Urothelium cell line (cell line): ENCODE results near the gene ADH1A.
"Not testable (repeated sequence)": the region's sequence is repeated elsewhere in the genome, so short reads cannot be mapped to it uniquely, and the experiment has no call there.

ENCODE experiments used
- DNase-seq: peaks from one replicate; pipeline ENCODE4 v3.0.0; 2011; ENCODE audit warnings: low spot score, mixed read lengths
- FAIRE-seq: peaks from 2 replicates; lab custom pipeline; 2011; peaks lifted over from hg19 to GRCh38; lab: Jason Lieb, UNC

Gene ADH1A

GRCh38 chr4:99282731-99283130, 8.1 kb downstream of the ADH1A start:
- DNase-seq, result no peak
- FAIRE-seq, result no peak

- FAIRE-seq (no peak), DNase-seq (no peak)
Measured at GRCh38 chr4:99281261-99281660, 9.5 kb downstream of the ADH1A start.

DNA sequence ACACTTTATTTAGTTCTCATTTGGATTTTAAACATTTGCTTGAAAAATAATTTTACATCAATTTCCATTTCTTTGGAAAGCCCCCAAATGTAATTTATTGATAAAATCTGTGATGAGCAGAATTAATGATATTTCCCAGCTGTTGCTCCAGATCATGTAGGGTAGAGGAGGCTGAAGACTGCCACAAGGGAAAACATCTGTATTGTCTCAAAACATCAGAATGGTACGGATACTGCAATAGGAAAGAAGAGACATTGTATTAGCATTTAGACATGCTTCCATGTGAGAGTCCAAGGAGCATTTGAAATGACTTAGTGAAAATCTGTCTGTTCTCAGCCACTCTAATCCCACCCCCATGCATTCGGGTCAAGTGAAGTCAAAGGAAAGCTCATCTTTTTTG, 14.4 kb downstream of the ADH1A start:
- FAIRE-seq (no peak), DNase-seq (no peak)

DNA sequence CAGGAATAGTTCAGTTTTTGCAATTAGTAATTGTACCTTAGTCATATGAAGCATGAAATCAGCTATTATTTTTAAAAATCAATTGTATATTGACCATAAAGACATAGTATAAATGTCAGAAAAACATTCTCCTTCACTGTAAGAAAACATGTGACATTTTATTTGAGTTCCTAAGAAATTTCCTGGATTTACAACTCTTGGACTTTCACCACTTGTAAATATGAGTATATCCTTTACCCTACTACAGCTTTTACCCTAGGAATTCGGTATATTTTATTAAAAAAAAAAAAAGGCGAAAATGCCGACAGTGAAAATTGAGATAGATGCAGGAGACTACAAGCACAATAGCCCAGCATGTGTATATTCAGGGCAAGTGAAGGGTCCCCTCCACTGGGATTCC, 14.9 kb downstream of the ADH1A start:
- FAIRE-seq (no peak), DNase-seq (no peak)

GRCh38 chr4:99275050-99275449, 15.7 kb downstream of the ADH1A start:
- DNase-seq, result no peak
- no peak for FAIRE-seq

GRCh38 chr4:99273704-99274103, 17.1 kb downstream of the ADH1A start:
- no peak for DNase-seq
- no peak for FAIRE-seq

- no peak for DNase-seq
- no peak for FAIRE-seq
Measured at GRCh38 chr4:99264927-99265326, 25.9 kb downstream of the ADH1A start.

GRCh38 chr4:99252746-99253145, 38.0 kb downstream of the ADH1A start:
- FAIRE-seq, result peak; percentile 27

DNA sequence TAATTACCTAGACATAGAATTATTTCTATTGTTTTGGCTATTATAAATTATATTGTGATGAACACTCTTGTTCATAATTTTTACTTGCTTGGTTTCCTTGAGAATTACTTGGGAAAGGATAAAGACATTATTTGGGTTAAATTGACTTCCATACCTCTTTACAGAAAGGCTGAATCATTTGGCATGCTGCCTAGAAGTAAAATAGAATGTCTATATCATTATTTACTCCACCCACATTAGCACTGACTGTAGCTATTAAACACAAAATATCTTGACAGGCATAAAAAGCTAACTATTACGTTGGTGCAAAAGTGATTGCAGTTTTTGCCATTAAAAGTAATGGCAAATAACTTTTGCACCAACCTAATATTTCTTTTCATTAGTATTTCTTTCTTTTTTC, 42.1 kb downstream of the ADH1A start:
- FAIRE-seq, result no peak

More at GRCh38 chr4:99252746-99253145, 38.0 kb downstream of the ADH1A start:
- no peak for DNase-seq

DNA sequence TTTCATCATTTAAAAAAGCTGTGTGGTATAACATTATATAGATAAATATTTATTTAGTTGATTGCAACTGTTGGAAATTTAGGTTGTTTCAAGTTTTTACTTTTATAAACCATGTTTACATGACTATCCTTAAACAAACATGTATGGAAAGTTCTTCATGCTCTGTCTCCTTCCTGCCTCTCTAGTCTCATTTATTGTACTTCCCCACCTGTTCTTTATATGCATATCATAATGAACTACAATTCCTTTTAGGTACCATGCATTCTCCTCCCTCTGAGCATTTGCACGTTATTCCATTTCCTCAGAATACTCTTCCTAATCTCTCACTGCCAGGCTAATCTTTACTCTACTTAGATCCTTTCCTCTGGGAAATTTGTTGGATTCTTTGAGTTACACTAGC, 54.8 kb downstream of the ADH1A start:
- FAIRE-seq, result no peak

More for the DNA sequence above, 42.1 kb downstream of the ADH1A start:
- DNase-seq, result no peak

DNA sequence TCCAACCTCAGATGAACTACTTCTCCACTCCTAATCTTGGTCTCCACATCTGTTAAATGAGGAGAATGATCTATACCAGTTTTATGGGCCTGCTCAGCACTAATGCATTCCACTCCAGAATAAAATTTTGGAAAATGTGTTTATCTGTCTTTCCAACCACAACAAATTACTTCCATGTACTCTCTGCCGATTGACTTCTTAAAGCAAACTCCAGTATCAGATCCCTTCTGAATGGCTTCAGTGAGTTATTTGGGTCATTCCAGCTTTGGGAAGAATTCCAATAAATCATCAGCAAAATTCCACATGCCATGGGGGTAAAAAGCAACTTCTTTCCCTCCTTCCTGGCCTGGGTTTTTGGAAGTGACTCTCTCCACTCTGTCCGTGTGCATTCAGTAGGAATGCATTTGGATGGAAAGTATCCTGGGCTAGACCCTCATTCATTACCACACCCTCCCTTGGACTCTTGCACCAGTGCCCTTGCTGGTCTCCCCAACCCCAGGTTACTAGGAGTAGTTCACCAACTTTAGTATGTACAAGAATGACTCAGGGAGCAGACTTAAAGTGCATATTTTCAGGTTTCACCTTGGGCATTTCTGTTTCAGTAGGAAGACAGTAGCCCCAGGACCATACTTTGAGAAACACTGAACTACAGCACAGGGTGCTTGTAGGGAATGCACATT, 56.3 kb downstream of the ADH1A start:
- FAIRE-seq, result no peak
- DNase-seq, result no peak

More for the DNA sequence above, 54.8 kb downstream of the ADH1A start:
- DNase-seq, result no peak

DNA sequence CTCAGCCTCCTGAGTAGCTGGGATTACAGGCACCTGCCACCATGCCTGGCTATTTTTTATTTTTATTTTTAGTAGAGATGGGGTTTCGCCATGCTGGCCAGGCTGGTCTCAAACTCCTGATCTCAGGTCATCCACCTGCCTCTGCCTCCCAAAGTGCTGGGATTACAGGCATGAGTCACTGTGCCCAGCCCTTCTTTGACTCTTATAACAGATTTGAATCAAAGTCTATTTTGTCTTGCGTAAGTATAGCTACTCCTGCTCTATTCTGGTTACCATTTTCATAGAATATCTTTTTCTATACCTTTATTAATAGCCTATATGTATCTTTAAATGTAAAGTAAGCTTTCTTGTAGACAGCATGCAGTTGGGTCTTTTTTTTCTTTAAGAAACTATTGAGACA, 57.4 kb downstream of the ADH1A start:
- FAIRE-seq, result not testable (repeated sequence)

DNA sequence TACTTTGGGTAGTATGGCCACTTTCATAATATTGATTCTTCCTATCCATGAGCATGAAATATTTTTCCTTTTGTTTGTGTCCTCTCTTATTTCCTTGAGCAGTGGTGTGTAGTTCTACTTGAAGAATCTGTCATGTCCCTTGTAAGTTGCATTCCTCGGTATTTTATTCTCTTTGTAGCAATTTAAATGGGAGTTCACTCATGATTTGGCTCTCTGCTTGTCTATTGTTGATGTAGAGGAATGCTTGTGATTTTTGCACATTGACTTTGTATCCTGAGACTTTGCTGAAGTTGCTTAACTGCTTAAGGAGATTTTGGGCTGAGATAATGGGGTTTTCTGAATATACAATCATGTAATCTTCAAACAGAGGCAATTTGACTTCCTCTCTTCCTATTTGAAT, 62.1 kb downstream of the ADH1A start:
- DNase-seq, FAIRE-seq: not testable (repeated sequence)

More for the DNA sequence above, 57.4 kb downstream of the ADH1A start:
- DNase-seq, result not testable (repeated sequence)

DNA sequence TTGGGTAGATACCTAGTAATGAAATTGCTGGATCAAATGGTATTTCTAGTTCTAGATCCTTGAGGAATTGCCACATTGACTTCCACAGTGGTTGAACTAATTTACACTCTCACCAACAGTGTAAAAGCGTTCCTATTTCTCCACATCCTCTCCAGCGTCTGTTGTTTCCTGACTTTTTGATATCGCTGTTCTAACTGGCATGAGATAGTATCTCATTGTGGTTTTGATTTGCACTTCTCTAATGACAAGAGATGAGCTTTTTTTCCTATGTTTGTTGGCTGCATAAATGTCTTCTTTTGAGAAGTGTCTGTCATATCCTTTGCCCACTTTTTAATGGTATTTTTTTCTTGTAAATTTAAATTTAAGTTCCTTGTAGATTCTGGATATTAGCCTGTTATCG, 63.1 kb downstream of the ADH1A start:
- FAIRE-seq, DNase-seq: not testable (repeated sequence)
